SH-SY5Y (cell line): ENCODE measurements around the gene DNAJB1.

Experiments used
- GATA2 ChIP-seq: IDR thresholded peaks from 2 replicates; pipeline ENCODE4 v1.6.1; 2011; ENCODE audit warnings: mild to moderate bottlenecking, low read depth, low read length
- GATA3 ChIP-seq: IDR thresholded peaks from 2 replicates; pipeline ENCODE4 v1.6.1; 2011; ENCODE audit warnings: low read depth, mild to moderate bottlenecking, low read length, moderate library complexity

- TF ChIP-seq GATA2, result no peak
- TF ChIP-seq GATA3, result no peak
Observed at GRCh38 chr19:14478113-14478545, 40.1 kb downstream of the DNAJB1 start.
